Neural progenitor cell (in vitro differentiated cells): ENCODE results near the gene SCN9A. TPM values are rescaled to one million over a fixed set of nuclear protein-coding genes. Genes with fewer than 3 reads are reported as not detected.
A peak's percentile ranks its signal among the peaks of the same experiment; 100 is the strongest.

Experiments
- DNase-seq: peaks from one replicate; pipeline ENCODE4 v3.0.0-alpha.2; 2016; ENCODE audit warnings: low spot score
- H2AFZ ChIP-seq: fragments of 200-600 bp; sonication (generic); replicated peaks from 2 replicates; pipeline ENCODE4 v1.6.1; 2016; ENCODE audit warnings: antibody characterized with exemption
- H3F3A ChIP-seq: fragments of 200-600 bp; sonication (generic); 2 replicates; pipeline ENCODE4 v1.6.1; 2016; ENCODE audit warnings: antibody characterized with exemption, low read depth
- H3K27ac ChIP-seq: fragments of 200-600 bp; sonication (generic); 2 replicates; pipeline ENCODE4 v1.5.1; 2016; ENCODE audit warnings: mild to moderate bottlenecking
- H3K27me3 ChIP-seq: fragments of 200-600 bp; sonication (generic); 2 replicates; pipeline ENCODE4 v1.6.1; 2016; ENCODE audit warnings: mild to moderate bottlenecking, moderate library complexity
- H3K36me3 ChIP-seq: fragments of 200-600 bp; sonication (generic); 2 replicates; pipeline ENCODE4 v1.5.1; 2016
- H3K4me1 ChIP-seq: fragments of 200-600 bp; sonication (generic); 2 replicates; pipeline ENCODE4 v1.6.1; 2016; ENCODE audit warnings: mixed run types
- H3K4me2 ChIP-seq: fragments of 200-600 bp; sonication (generic); 2 replicates; pipeline ENCODE4 v1.6.1; 2016
- H3K4me3 ChIP-seq: fragments of 200-600 bp; sonication (generic); 2 replicates; pipeline ENCODE4 v1.5.1; 2016
- H3K79me2 ChIP-seq: fragments of 200-600 bp; sonication (generic); 2 replicates; pipeline ENCODE4 v1.6.1; 2016; ENCODE audit warnings: low read depth
- H3K9ac ChIP-seq: fragments of 200-600 bp; sonication (generic); 2 replicates; pipeline ENCODE4 v1.6.1; 2016
- H3K9me3 ChIP-seq: fragments of 200-600 bp; sonication (generic); 2 replicates; pipeline ENCODE4 v1.5.1; 2016; ENCODE audit warnings: low read depth
- H4K20me1 ChIP-seq: fragments of 200-600 bp; sonication (generic); 2 replicates; pipeline ENCODE4 v1.6.1; 2016; ENCODE audit warnings: low read depth
- H3K27ac Mint-ChIP-seq: 3 replicates; pipeline ENCODE4 v1.8.0; 2021; ENCODE audit warnings: mixed read lengths
- H3K27me3 Mint-ChIP-seq: 2 replicates; pipeline ENCODE4 v1.8.0; 2022; ENCODE audit warnings: low read depth, mild to moderate bottlenecking, inconsistent platforms, moderate library complexity, mixed read lengths; ENCODE audit not compliant: insufficient read depth
- H3K36me3 Mint-ChIP-seq: 3 replicates; pipeline ENCODE4 v1.8.0; 2021; ENCODE audit warnings: mixed read lengths
- H3K4me1 Mint-ChIP-seq: 3 replicates; pipeline ENCODE4 v1.8.0; 2021; ENCODE audit warnings: mixed read lengths
- H3K4me3 Mint-ChIP-seq: 3 replicates; pipeline ENCODE4 v1.8.0; 2021; ENCODE audit warnings: mild to moderate bottlenecking, moderate library complexity, mixed read lengths
- H3K9me3 Mint-ChIP-seq: 3 replicates; pipeline ENCODE4 v1.8.0; 2020; ENCODE audit warnings: mixed read lengths
- EZH2 ChIP-seq: fragments of 200-600 bp; sonication (generic); IDR thresholded peaks from 2 replicates; pipeline ENCODE4 v1.6.1; 2017; ENCODE audit warnings: antibody characterized with exemption, mild to moderate bottlenecking, moderate library complexity
- EZH2phosphoT487 ChIP-seq: fragments of 200-600 bp; sonication (generic); IDR thresholded peaks from 2 replicates; pipeline ENCODE4 v1.6.1; 2017; ENCODE audit warnings: antibody characterized with exemption
- total RNA-seq: library from RNA; depleted of rRNA; stranded (reverse); fragments of >200 nt; gene quantifications from 2 replicates; pipeline ENCODE4 v1.2.3, GENCODE V29; 2015; ENCODE audit warnings: low replicate concordance
- TF ChIP-seq, protein P1 (sequence below): fragments of 200-600 bp; sonication (generic); IDR thresholded peaks from 2 replicates; pipeline ENCODE4 v1.5.1; 2017; ENCODE audit warnings: antibody characterized with exemption, mild to moderate bottlenecking

Gene SCN9A
- total RNA-seq, 1 donor from 2014 or later: 1.1 TPM

DNA sequence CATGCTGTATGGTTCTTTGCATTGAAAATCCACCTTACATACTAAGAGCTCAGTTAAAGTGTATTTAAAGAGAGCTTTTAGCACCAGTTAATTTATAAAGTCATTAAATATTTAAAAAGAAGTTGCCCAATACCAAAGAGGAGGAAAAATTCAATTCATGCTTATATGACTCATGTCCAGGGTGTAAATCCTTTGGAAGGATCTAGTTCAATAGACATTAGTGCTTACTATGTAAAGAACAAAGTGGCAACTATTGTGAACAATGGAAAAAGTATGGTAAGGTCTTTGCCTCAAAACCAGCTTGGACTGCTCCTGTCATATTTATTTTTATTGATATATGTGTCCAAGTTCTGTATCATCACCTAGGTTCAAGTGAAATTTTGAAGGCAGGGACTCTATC lies 90.5 kb downstream of the SCN9A start:
- no peak overlapping the region for H3K4me3 Mint-ChIP-seq
- H3K4me1 ChIP-seq: no peaks in the 10 kb centered on the region
- H3K79me2 ChIP-seq: no peaks in the 10 kb centered on the region
- H3K9me3 ChIP-seq: no peaks in the 10 kb centered on the region
- H3K4me1 Mint-ChIP-seq: peaks cover 2% of the 10 kb centered on the region
- H3K4me3 ChIP-seq: no peak overlapping the region
- no peaks in the 10 kb centered on the region for H3K36me3 Mint-ChIP-seq
- TF ChIP-seq EZH2 (no peak), EZH2phosphoT487 (no peak)
- TF ChIP-seq, protein P1, sequence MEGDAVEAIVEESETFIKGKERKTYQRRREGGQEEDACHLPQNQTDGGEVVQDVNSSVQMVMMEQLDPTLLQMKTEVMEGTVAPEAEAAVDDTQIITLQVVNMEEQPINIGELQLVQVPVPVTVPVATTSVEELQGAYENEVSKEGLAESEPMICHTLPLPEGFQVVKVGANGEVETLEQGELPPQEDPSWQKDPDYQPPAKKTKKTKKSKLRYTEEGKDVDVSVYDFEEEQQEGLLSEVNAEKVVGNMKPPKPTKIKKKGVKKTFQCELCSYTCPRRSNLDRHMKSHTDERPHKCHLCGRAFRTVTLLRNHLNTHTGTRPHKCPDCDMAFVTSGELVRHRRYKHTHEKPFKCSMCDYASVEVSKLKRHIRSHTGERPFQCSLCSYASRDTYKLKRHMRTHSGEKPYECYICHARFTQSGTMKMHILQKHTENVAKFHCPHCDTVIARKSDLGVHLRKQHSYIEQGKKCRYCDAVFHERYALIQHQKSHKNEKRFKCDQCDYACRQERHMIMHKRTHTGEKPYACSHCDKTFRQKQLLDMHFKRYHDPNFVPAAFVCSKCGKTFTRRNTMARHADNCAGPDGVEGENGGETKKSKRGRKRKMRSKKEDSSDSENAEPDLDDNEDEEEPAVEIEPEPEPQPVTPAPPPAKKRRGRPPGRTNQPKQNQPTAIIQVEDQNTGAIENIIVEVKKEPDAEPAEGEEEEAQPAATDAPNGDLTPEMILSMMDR: no peak
- no peaks in the 10 kb centered on the region for H3K27me3 ChIP-seq
- no peak overlapping the region for H3K9ac ChIP-seq
- no peak for DNase-seq
- no peak overlapping the region for H3K27ac Mint-ChIP-seq
- H2AFZ ChIP-seq: no peak overlapping the region
- peaks cover 4% of the 10 kb centered on the region for H3K27me3 Mint-ChIP-seq
- no peaks in the 10 kb centered on the region for H3K36me3 ChIP-seq
- H3F3A ChIP-seq: no peaks in the 10 kb centered on the region
- H3K4me2 ChIP-seq: no peak overlapping the region
- no peak overlapping the region for H3K27ac ChIP-seq
- no peaks in the 10 kb centered on the region for H4K20me1 ChIP-seq
- H3K9me3 Mint-ChIP-seq: no peaks in the 10 kb centered on the region

DNA sequence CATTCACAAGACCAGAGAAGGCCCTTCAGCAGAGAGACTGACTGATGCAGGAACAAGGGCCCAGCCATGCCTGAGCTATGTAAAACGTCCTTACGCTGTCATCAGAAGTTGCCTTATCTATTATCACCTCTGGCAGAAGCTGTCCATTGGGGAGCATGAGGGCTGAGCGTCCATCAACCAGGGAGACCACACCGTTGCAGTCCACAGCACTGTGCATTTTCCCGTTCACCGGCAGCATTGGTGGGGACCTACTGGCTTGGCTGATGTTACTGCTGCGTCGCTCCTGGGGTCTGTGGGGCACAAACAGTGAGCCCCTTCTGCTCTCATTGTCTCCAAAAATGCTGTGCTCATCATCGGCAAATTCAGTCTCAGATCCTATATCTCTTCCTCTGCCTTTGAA lies 91.4 kb downstream of the SCN9A start:
- Mint-ChIP-seq H3K4me1 (peaks cover 2% of the 10 kb centered on the region), H3K4me3 (no peak overlapping the region), H3K27me3 (peaks cover 4% of the 10 kb centered on the region), H3K9me3 (no peaks in the 10 kb centered on the region), H3K27ac (no peak overlapping the region), H3K36me3 (no peaks in the 10 kb centered on the region)
- TF ChIP-seq, protein P1: no peak
- no peak for TF ChIP-seq EZH2phosphoT487
- no peak for TF ChIP-seq EZH2
- Histone ChIP-seq H3K79me2 (no peaks in the 10 kb centered on the region), H3K27ac (no peak overlapping the region), H3K4me2 (no peak overlapping the region), H3K36me3 (no peaks in the 10 kb centered on the region), H3F3A (no peaks in the 10 kb centered on the region), H3K9me3 (no peaks in the 10 kb centered on the region), H2AFZ (peak overlapping the region; percentile 63), H3K4me1 (no peaks in the 10 kb centered on the region), H3K27me3 (no peaks in the 10 kb centered on the region), H4K20me1 (no peaks in the 10 kb centered on the region), H3K4me3 (no peak overlapping the region), H3K9ac (no peak overlapping the region)
- DNase-seq: no peak

DNA sequence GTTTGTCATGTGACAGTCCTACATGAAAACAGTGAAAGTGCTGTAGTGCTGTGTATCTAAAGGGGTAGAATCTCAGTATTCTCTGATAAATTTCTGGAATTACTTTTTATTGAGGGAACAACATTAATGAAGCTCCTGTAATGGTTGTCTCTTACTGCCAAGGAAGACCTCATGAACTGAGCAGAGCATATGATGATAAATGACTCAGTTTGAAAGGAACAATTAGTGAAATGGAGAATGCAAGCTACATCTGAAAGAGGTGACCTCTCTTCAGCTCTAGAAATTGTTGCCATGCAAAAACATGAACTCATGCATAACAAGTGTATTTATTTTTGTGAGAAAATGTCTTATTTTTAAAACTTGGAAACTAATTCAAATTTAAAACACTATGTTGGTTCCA lies 93.6 kb downstream of the SCN9A start:
- Histone ChIP-seq H3F3A (no peaks in the 10 kb centered on the region), H3K4me2 (no peak overlapping the region), H3K9ac (no peak overlapping the region), H3K27me3 (no peaks in the 10 kb centered on the region), H3K4me1 (no peaks in the 10 kb centered on the region), H3K27ac (no peak overlapping the region), H3K4me3 (no peak overlapping the region), H2AFZ (no peak overlapping the region), H3K9me3 (no peaks in the 10 kb centered on the region), H3K79me2 (no peaks in the 10 kb centered on the region), H4K20me1 (no peaks in the 10 kb centered on the region), H3K36me3 (no peaks in the 10 kb centered on the region)
- Mint-ChIP-seq H3K4me3 (no peak overlapping the region), H3K9me3 (no peaks in the 10 kb centered on the region), H3K36me3 (no peaks in the 10 kb centered on the region), H3K27me3 (no peaks in the 10 kb centered on the region), H3K4me1 (no peaks in the 10 kb centered on the region), H3K27ac (no peak overlapping the region)
- no peak for DNase-seq
- TF ChIP-seq EZH2 (no peak), EZH2phosphoT487 (no peak)
- TF ChIP-seq, protein P1: no peak
